ENCODE results near the gene ATL3. TPM values are rescaled to one million over a fixed set of nuclear protein-coding genes. Genes with fewer than 3 reads are reported as not detected.

The ATL3 gene
- total RNA-seq, 1 experiment from 2014 or later: 63.9 TPM

GRCh38 chr11:63592975-63593395, 78.2 kb downstream of the ATL3 start:
- intact Hi-C loops (cut with micrococcal nuclease; ENCODE audit: unreplicated experiment): no loop called here
- Histone ChIP-seq H3K27me3 (replicated peaks; ENCODE audit: insufficient read depth, low read depth, low read length, poor library complexity) (no peaks in the 10 kb centered on the region), H3K36me3 (ENCODE audit: insufficient read depth, low read length, poor library complexity, severe bottlenecking) (no peaks in the 10 kb centered on the region), H3K9me3 (ENCODE audit: low read depth, low read length, poor library complexity, severe bottlenecking) (no peaks in the 10 kb centered on the region), H3K4me3 (ENCODE audit: low read depth, low read length, poor library complexity, severe bottlenecking) (no peak overlapping the region), H3K27ac (ENCODE audit: low read depth, low read length, poor library complexity, severe bottlenecking) (no peak overlapping the region), H3K4me1 (ENCODE audit: insufficient read depth, low read length, poor library complexity, severe bottlenecking) (no peaks in the 10 kb centered on the region)
- peak; percentile 54 for DNase-seq (ENCODE audit: low spot score)
- no TSS peak for BruUV-seq (replicated peaks)
- TF ChIP-seq CTCF (conservative IDR thresholded peaks at IDR 0.05; ENCODE audit: low read depth, low read length) (peak; percentile 76), EZH2 (IDR thresholded peaks at IDR 0.05; ENCODE audit: borderline replicate concordance, low read depth, low read length, poor library complexity, severe bottlenecking) (no peak)
- ChIA-PET CTCF (interaction anchor here (0.6 to 1.0 kb wide), 3 partner anchors 43 to 215 kb away, joined by 3 read pairs; no protein-coding TSS in a partner anchor), POLR2A (ENCODE audit: low non-redundant PET) (no interaction called here)

- no peak for DNase-seq (ENCODE audit: low spot score)
- Histone ChIP-seq H3K27ac (ENCODE audit: low read depth, low read length, poor library complexity, severe bottlenecking) (no peak overlapping the region), H3K36me3 (ENCODE audit: insufficient read depth, low read length, poor library complexity, severe bottlenecking) (no peaks in the 10 kb centered on the region), H3K27me3 (replicated peaks; ENCODE audit: insufficient read depth, low read depth, low read length, poor library complexity) (peaks cover 9% of the 10 kb centered on the region), H3K4me3 (ENCODE audit: low read depth, low read length, poor library complexity, severe bottlenecking) (no peak overlapping the region), H3K4me1 (ENCODE audit: insufficient read depth, low read length, poor library complexity, severe bottlenecking) (no peaks in the 10 kb centered on the region), H3K9me3 (ENCODE audit: low read depth, low read length, poor library complexity, severe bottlenecking) (no peaks in the 10 kb centered on the region)
- POLR2A ChIA-PET (ENCODE audit: low non-redundant PET): no interaction called here
- CTCF ChIA-PET: no interaction called here
- intact Hi-C loops (cut with micrococcal nuclease; ENCODE audit: unreplicated experiment): no loop called here
- BruUV-seq (replicated peaks): no TSS peak
- TF ChIP-seq EZH2 (IDR thresholded peaks at IDR 0.05; ENCODE audit: borderline replicate concordance, low read depth, low read length, poor library complexity, severe bottlenecking): no peak
- TF ChIP-seq CTCF (conservative IDR thresholded peaks at IDR 0.05; ENCODE audit: low read depth, low read length): no peak
Measured at GRCh38 chr11:63590024-63590788, 81.0 kb downstream of the ATL3 start.

GRCh38 chr11:63589000-63589399, 82.2 kb downstream of the ATL3 start:
- Histone ChIP-seq H3K9me3 (ENCODE audit: low read depth, low read length, poor library complexity, severe bottlenecking) (no peaks in the 10 kb centered on the region), H3K4me1 (ENCODE audit: insufficient read depth, low read length, poor library complexity, severe bottlenecking) (no peaks in the 10 kb centered on the region), H3K27ac (ENCODE audit: low read depth, low read length, poor library complexity, severe bottlenecking) (no peak overlapping the region), H3K27me3 (replicated peaks; ENCODE audit: insufficient read depth, low read depth, low read length, poor library complexity) (peaks cover 9% of the 10 kb centered on the region), H3K4me3 (ENCODE audit: low read depth, low read length, poor library complexity, severe bottlenecking) (no peak overlapping the region), H3K36me3 (ENCODE audit: insufficient read depth, low read length, poor library complexity, severe bottlenecking) (no peaks in the 10 kb centered on the region)
- ChIA-PET CTCF (interaction anchor here (0.7 kb wide), 1 partner anchor 102 kb away, joined by 4 read pairs; no protein-coding TSS in a partner anchor), POLR2A (ENCODE audit: low non-redundant PET) (no interaction called here)
- no peak for TF ChIP-seq CTCF (conservative IDR thresholded peaks at IDR 0.05; ENCODE audit: low read depth, low read length)
- no peak for TF ChIP-seq EZH2 (IDR thresholded peaks at IDR 0.05; ENCODE audit: borderline replicate concordance, low read depth, low read length, poor library complexity, severe bottlenecking)
- intact Hi-C loops (cut with micrococcal nuclease; ENCODE audit: unreplicated experiment): no loop called here
- no peak for DNase-seq (ENCODE audit: low spot score)
- no TSS peak for BruUV-seq (replicated peaks)
